Esophagus muscularis mucosa (tissue), 4 donors: ENCODE data around the gene NUP62.

Experiments
- EP300 ChIP-seq: sonication (generic); formaldehyde crosslinking; IDR thresholded peaks from one replicate; pipeline ENCODE4 v1.6.1; 2017; ENCODE audit warnings: antibody characterized with exemption
- POLR2A ChIP-seq: fragments of 450-650 bp; IDR thresholded peaks from one replicate; pipeline ENCODE4 v1.6.1; 2017; ENCODE audit warnings: antibody characterized with exemption, moderate library complexity, mild to moderate bottlenecking, low read depth
- POLR2AphosphoS5 ChIP-seq, 2 donors: sonication (generic); formaldehyde crosslinking; IDR thresholded peaks; one replicate each; pipeline ENCODE4 v1.6.1; 2017; ENCODE audit warnings: antibody characterized with exemption in 2 of 2
- TF ChIP-seq, protein P1 (sequence below), 3 experiments: fragments of 200-600 bp in 2 of 3; fragments of 450-650 bp in 1 of 3; sonication (generic) in 2 of 3; IDR thresholded peaks; one replicate each; pipeline ENCODE4 v1.5.1; 2017 to 2019; ENCODE audit warnings: antibody characterized with exemption in 3 of 3, mild to moderate bottlenecking in 2 of 3, moderate library complexity in 1 of 3

DNA sequence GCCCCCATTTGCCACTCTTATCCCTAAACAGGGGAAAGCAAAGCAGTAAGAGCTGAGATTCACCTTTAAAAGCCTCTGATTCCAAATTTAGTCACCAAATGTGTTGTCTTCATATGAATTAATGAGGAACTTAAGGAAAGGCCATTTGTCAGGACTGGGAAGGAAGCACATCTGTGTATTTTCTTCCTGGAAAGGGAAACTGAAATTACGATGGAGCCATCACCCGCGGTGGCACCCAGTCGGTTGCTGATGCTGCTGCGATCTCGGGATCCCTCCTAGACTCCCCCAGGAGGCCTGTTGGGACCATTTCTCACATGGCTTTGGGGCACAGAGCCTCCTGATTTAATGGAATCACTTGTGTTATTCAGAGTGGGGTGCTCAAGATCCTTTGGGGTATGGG lies 25.2 kb downstream of the NUP62 start:
- TF ChIP-seq, protein P1, sequence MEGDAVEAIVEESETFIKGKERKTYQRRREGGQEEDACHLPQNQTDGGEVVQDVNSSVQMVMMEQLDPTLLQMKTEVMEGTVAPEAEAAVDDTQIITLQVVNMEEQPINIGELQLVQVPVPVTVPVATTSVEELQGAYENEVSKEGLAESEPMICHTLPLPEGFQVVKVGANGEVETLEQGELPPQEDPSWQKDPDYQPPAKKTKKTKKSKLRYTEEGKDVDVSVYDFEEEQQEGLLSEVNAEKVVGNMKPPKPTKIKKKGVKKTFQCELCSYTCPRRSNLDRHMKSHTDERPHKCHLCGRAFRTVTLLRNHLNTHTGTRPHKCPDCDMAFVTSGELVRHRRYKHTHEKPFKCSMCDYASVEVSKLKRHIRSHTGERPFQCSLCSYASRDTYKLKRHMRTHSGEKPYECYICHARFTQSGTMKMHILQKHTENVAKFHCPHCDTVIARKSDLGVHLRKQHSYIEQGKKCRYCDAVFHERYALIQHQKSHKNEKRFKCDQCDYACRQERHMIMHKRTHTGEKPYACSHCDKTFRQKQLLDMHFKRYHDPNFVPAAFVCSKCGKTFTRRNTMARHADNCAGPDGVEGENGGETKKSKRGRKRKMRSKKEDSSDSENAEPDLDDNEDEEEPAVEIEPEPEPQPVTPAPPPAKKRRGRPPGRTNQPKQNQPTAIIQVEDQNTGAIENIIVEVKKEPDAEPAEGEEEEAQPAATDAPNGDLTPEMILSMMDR (IDR thresholded peaks at IDR 0.05) = no peak
- TF ChIP-seq POLR2AphosphoS5 (IDR thresholded peaks at IDR 0.05) (no peak), EP300 (no peak), POLR2A (no peak)
